Mesenchymal stem cell (in vitro differentiated cells and primary cell): ENCODE results near the gene GATA6.
"Not testable (repeated sequence)": the region's sequence is repeated elsewhere in the genome, so short reads cannot be mapped to it uniquely, and the experiment has no call there.

Experiments
- DNase-seq: peaks from one replicate; pipeline ENCODE4 v3.0.0-alpha.2; 2013
- H2AFZ ChIP-seq: one replicate; pipeline ENCODE4 v1.6.1; 2013; ENCODE audit warnings: low read depth, mild to moderate bottlenecking, control low read depth, inconsistent platforms, low read length, moderate library complexity
- H2AK5ac ChIP-seq: 2 replicates; pipeline ENCODE4 v1.6.1; 2013; ENCODE audit warnings: low read length, moderate library complexity, mild to moderate bottlenecking, inconsistent platforms; ENCODE audit not compliant: severe bottlenecking
- H2BK120ac ChIP-seq: one replicate; pipeline ENCODE4 v1.6.1; 2013; ENCODE audit warnings: low read depth, mild to moderate bottlenecking, inconsistent platforms, low read length, moderate library complexity
- H2BK12ac ChIP-seq, 2 experiments: one replicate each; pipeline ENCODE4 v1.6.1; 2013; ENCODE audit warnings: inconsistent platforms in 2 of 2, low read length in 2 of 2, mild to moderate bottlenecking in 2 of 2, moderate library complexity in 2 of 2, control low read depth in 1 of 2
- H2BK15ac ChIP-seq: one replicate; pipeline ENCODE4 v1.6.1; 2013; ENCODE audit warnings: mild to moderate bottlenecking, low read depth, inconsistent platforms; ENCODE audit not compliant: poor library complexity, severe bottlenecking
- H2BK5ac ChIP-seq: 2 replicates; pipeline ENCODE4 v1.6.1; 2013; ENCODE audit warnings: low read depth, mild to moderate bottlenecking, low read length, control low read depth, inconsistent platforms; ENCODE audit not compliant: poor library complexity, severe bottlenecking
- H3K14ac ChIP-seq, 2 experiments: one replicate each; pipeline ENCODE4 v1.6.1; 2013; ENCODE audit warnings: inconsistent platforms in 2 of 2, low read length in 2 of 2, control low read depth in 1 of 2, mild to moderate bottlenecking in 1 of 2, moderate library complexity in 1 of 2
- H3K18ac ChIP-seq, 2 experiments: one replicate each; pipeline ENCODE4 v1.6.1; 2013; ENCODE audit warnings: inconsistent platforms in 2 of 2, low read length in 2 of 2, control low read depth in 1 of 2, low read depth in 1 of 2, mild to moderate bottlenecking in 1 of 2
- H3K23ac ChIP-seq, 2 experiments: one replicate each; pipeline ENCODE4 v1.6.1; 2013; ENCODE audit warnings: inconsistent platforms in 2 of 2, low read length in 2 of 2, mild to moderate bottlenecking in 2 of 2, moderate library complexity in 2 of 2, control low read depth in 1 of 2
- H3K27ac ChIP-seq: 2 replicates; pipeline ENCODE4 v1.5.1; 2013; ENCODE audit warnings: mild to moderate bottlenecking, moderate library complexity, low read length, control low read depth, inconsistent platforms; ENCODE audit not compliant: poor library complexity, severe bottlenecking
- H3K27me3 ChIP-seq, 2 experiments: 2 replicates each; pipeline versions ENCODE4 v1.6.1 to v1.7.0; 2013; ENCODE audit warnings: low read length in 2 of 2, mild to moderate bottlenecking in 2 of 2, moderate library complexity in 2 of 2, control low read depth in 1 of 2, inconsistent platforms in 1 of 2; ENCODE audit not compliant: control insufficient read depth in 1 of 2, insufficient read depth in 1 of 2
- H3K36me3 ChIP-seq, 2 experiments: 2 replicates each; pipeline versions ENCODE4 v1.6.1 to v1.7.0; 2013; ENCODE audit warnings: low read length in 2 of 2, control low read depth in 1 of 2, inconsistent platforms in 1 of 2, low read depth in 1 of 2, mild to moderate bottlenecking in 1 of 2; ENCODE audit not compliant: insufficient read depth in 2 of 2, control insufficient read depth in 1 of 2
- H3K4ac ChIP-seq, 2 experiments: one replicate each; pipeline ENCODE4 v1.6.1; 2013; ENCODE audit warnings: inconsistent platforms in 2 of 2, low read length in 2 of 2, mild to moderate bottlenecking in 2 of 2, moderate library complexity in 2 of 2, control low read depth in 1 of 2, low read depth in 1 of 2
- H3K4me1 ChIP-seq: 2 replicates; pipeline ENCODE4 v1.6.1; 2013; ENCODE audit warnings: low read depth, low read length, control low read depth; ENCODE audit not compliant: control insufficient read depth, insufficient read depth
- H3K4me2 ChIP-seq: 2 replicates; pipeline ENCODE4 v1.6.1; 2013; ENCODE audit warnings: low read length, mild to moderate bottlenecking, inconsistent platforms; ENCODE audit not compliant: poor library complexity, severe bottlenecking
- H3K4me3 ChIP-seq, 2 experiments: 2 replicates each; pipeline versions ENCODE4 v1.5.1 to v1.7.0; 2013; ENCODE audit warnings: low read length in 2 of 2, mild to moderate bottlenecking in 2 of 2, control low read depth in 1 of 2, low read depth in 1 of 2; ENCODE audit not compliant: insufficient read depth in 1 of 2
- H3K79me1 ChIP-seq: replicated peaks from 2 replicates; pipeline ENCODE4 v1.6.1; 2013; ENCODE audit warnings: mild to moderate bottlenecking, control low read depth, low read length, inconsistent platforms; ENCODE audit not compliant: poor library complexity, severe bottlenecking
- H3K9ac ChIP-seq: 2 replicates; pipeline ENCODE4 v1.7.0; 2013; ENCODE audit warnings: mild to moderate bottlenecking, low read length, moderate library complexity
- H3K9me3 ChIP-seq: 2 replicates; pipeline ENCODE4 v1.7.0; 2013; ENCODE audit warnings: mild to moderate bottlenecking, low read length; ENCODE audit not compliant: control insufficient read depth
- H4K8ac ChIP-seq: one replicate; pipeline ENCODE4 v1.6.1; 2013; ENCODE audit warnings: inconsistent platforms, mild to moderate bottlenecking, low read length, moderate library complexity
- H4K91ac ChIP-seq: one replicate; pipeline ENCODE4 v1.6.1; 2013; ENCODE audit warnings: mild to moderate bottlenecking, low read length, inconsistent platforms
- WGBS: methylation state at CpG from one replicate; pipeline ENCODE4 v1.1.7; 2013; ENCODE audit warnings: mixed read lengths; 5-methylcytosine and 5-hydroxymethylcytosine counted together

GATA6 gene

DNA sequence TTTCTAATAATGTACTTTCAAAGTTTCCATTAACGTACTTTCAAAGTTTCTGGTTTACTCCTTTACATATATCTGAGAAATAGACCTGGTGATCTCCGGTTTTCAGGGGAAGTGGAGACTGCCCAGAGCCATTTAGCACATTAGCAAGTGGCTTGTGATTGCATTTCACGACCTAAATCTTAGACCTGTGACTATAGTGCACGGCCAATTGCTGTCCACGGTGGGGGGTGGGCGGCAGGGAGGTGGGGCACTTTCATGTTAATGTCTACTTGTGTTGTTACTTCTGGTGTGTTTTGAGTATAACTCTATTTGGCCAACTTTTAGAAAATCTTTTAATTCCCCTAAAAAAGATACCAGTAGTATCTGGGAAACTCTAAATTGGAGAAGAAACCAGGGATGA is 11.3 kb downstream of the GATA6 start:
- Histone ChIP-seq H2BK15ac (no peak overlapping the region), H4K8ac (no peak overlapping the region), H3K9ac (no peak overlapping the region), H3K27me3 (peaks cover 0 to 25% of the 10 kb centered on the region in 2 experiments), H3K4me3 (no peak overlapping the region), H3K27ac (no peak overlapping the region), H3K9me3 (no peaks in the 10 kb centered on the region), H3K79me1 (no peaks in the 10 kb centered on the region), H3K14ac (no peak overlapping the region), H3K36me3 (peaks cover 9 to 50% of the 10 kb centered on the region in 2 experiments), H3K4me1 (peaks cover 9% of the 10 kb centered on the region), H2BK120ac (no peak overlapping the region), H3K4ac (no peak overlapping the region), H2AK5ac (no peak overlapping the region), H2BK5ac (no peak overlapping the region), H3K18ac (no peak overlapping the region), H3K23ac (no peak overlapping the region), H2AFZ (no peak overlapping the region), H2BK12ac (no peak overlapping the region), H3K4me2 (no peak overlapping the region), H4K91ac (no peak overlapping the region)
- 62% methylated on average over 5 of the region's 6 CpGs for WGBS
- no peak for DNase-seq

DNA sequence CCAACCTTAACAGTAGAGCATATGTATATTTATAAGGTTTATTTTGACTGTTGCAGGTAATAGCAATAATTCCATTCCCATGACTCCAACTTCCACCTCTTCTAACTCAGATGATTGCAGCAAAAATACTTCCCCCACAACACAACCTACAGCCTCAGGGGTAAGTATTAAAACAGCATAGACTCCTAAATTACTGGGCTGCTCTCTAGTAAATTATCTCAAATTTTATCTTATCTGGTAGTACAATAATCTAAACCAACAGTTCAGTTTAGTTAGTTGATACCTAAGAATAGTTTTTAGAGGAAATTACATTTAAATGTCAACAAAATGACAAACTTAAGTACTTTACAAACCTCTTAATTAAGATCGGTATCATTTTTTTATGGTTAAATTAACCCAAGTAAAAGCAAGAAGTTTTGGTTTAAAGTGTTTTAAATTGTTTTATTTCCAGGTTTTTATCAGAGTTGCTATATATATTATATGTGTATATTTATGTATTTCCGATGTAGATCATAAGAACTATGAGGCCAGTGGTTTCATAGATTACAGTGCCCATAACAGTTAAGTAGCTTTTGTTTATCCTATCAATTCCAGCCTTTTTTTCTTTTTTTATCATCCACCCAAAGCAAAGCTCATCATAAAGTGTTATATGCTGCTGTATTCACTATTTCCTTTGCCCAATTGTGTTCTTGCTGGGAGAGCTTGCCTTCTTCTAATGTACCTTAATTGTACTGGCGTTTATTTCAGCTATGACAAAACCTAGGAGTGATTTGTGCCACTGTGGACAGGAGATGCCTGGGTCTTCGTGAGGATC is 13.7 kb downstream of the GATA6 start:
- H2BK120ac ChIP-seq: no peak overlapping the region
- no peak overlapping the region for H3K9ac ChIP-seq
- no peak overlapping the region for H3K4ac ChIP-seq
- DNase-seq: no peak
- H3K14ac ChIP-seq: no peak overlapping the region
- no peak overlapping the region for H2AFZ ChIP-seq
- no peak overlapping the region for H2BK12ac ChIP-seq
- no peak overlapping the region for H3K4me2 ChIP-seq
- peaks cover 3% of the 10 kb centered on the region for H3K4me1 ChIP-seq
- no peak overlapping the region for H3K4me3 ChIP-seq
- no peak overlapping the region for H4K8ac ChIP-seq
- H4K91ac ChIP-seq: no peak overlapping the region
- H3K9me3 ChIP-seq: no peaks in the 10 kb centered on the region
- H3K23ac ChIP-seq: no peak overlapping the region
- H3K79me1 ChIP-seq: no peaks in the 10 kb centered on the region
- no peak overlapping the region for H2AK5ac ChIP-seq
- H2BK5ac ChIP-seq: no peak overlapping the region
- H3K27ac ChIP-seq: no peak overlapping the region
- H3K36me3 ChIP-seq: peaks cover 5 to 44% of the 10 kb centered on the region in 2 experiments
- 85% methylated on average over 2 of the region's 4 CpGs for WGBS
- H3K27me3 ChIP-seq: peaks cover 0 to 9% of the 10 kb centered on the region in 2 experiments
- no peak overlapping the region for H2BK15ac ChIP-seq
- H3K18ac ChIP-seq: no peak overlapping the region

DNA sequence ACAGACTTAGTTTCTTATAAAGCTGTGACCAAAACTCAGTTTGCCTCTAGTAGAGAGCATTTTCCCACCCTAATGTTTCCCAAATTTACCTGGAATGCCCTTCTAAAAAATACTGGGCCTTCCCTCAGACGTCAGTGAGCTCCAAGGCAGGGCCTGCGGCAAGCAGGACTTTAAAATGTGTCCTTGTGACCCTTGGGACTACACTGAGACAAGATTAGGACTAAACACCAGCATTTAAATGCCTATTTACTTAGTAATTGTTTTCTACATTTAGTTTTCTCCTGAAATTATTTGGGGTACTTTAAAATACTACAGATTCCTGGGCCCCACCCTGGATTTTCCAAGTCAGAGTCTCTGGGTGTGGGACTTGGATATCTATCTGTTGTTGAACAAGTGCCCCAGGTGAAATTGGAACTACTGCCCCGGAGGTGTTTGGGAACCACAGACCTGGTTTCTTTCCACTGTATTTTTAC is 14.3 kb downstream of the GATA6 start:
- H2BK120ac ChIP-seq: no peak overlapping the region
- no peak overlapping the region for H3K27ac ChIP-seq
- H2AFZ ChIP-seq: no peak overlapping the region
- H3K23ac ChIP-seq: no peak overlapping the region
- no peak overlapping the region for H3K18ac ChIP-seq
- peaks cover 0 to 7% of the 10 kb centered on the region in 2 experiments for H3K27me3 ChIP-seq
- H3K14ac ChIP-seq: no peak overlapping the region
- no peak overlapping the region for H4K8ac ChIP-seq
- H3K4me1 ChIP-seq: peaks cover 3% of the 10 kb centered on the region
- no peaks in the 10 kb centered on the region for H3K79me1 ChIP-seq
- no peaks in the 10 kb centered on the region for H3K9me3 ChIP-seq
- no peak overlapping the region for H2AK5ac ChIP-seq
- H3K36me3 ChIP-seq: peaks cover 5 to 39% of the 10 kb centered on the region in 2 experiments
- 100% methylated on average over 1 of the region's 3 CpGs for WGBS
- H4K91ac ChIP-seq: no peak overlapping the region
- H3K4me3 ChIP-seq: no peak overlapping the region
- H2BK12ac ChIP-seq: no peak overlapping the region
- no peak overlapping the region for H3K4ac ChIP-seq
- H3K9ac ChIP-seq: no peak overlapping the region
- no peak for DNase-seq
- H2BK5ac ChIP-seq: no peak overlapping the region
- H2BK15ac ChIP-seq: no peak overlapping the region
- H3K4me2 ChIP-seq: no peak overlapping the region

DNA sequence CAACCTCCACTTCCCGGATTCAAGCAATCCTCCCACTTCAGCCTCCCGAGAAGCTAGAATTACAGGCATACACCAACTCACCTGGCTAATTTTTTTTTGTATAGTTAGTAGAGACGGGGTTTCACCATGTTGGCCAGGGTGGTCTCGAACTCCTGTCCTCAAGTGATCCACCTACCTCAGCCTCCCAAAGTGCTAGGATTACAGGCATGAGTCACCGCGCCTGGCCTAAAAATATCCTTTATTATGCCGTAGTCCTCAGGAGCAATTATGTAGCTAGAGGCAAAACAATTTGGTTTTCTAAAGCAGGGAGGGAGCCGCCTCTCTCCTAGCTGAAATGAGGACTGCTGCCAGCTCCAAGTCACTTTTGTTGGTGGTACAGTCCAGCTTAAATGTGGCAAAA is 15.2 kb downstream of the GATA6 start:
- H2BK5ac ChIP-seq: not testable (repeated sequence)

More for the DNA sequence above, 15.2 kb downstream of the GATA6 start:
- H3K9ac ChIP-seq, H4K91ac ChIP-seq, H2BK12ac ChIP-seq, DNase-seq, H3K9me3 ChIP-seq, H2BK120ac ChIP-seq, H3K27ac ChIP-seq, H2AFZ ChIP-seq, H3K4me3 ChIP-seq, H3K79me1 ChIP-seq, H3K14ac ChIP-seq, H3K27me3 ChIP-seq, H3K4me2 ChIP-seq, H2BK15ac ChIP-seq, H3K4ac ChIP-seq, H2AK5ac ChIP-seq, H3K4me1 ChIP-seq, H3K18ac ChIP-seq, H3K23ac ChIP-seq, H4K8ac ChIP-seq: not testable (repeated sequence)
- WGBS: 88% methylated on average over 8 of the region's 8 CpGs
- peaks cover 5 to 39% of the 10 kb centered on the region in 2 experiments for H3K36me3 ChIP-seq
